ENCODE data around the gene RFX1.
"Not testable (repeated sequence)": the region's sequence is repeated elsewhere in the genome, so short reads cannot be mapped to it uniquely, and the experiment has no call there.

Gene RFX1

GRCh38 chr19:14026652-14027192 lies 20.6 kb upstream of the RFX1 start:
- DNase-seq (ENCODE audit: low spot score) = not testable (repeated sequence)

GRCh38 chr19:14023404-14024235 lies 17.5 kb upstream of the RFX1 start:
- DNase-seq (ENCODE audit: low spot score) = peak; percentile 65

- DNase-seq (ENCODE audit: low spot score) = no peak
Measured at GRCh38 chr19:14022469-14022868, 16.3 kb upstream of the RFX1 start.

GRCh38 chr19:14021474-14021873 lies 15.4 kb upstream of the RFX1 start:
- DNase-seq (ENCODE audit: low spot score) = no peak

- not testable (repeated sequence) for DNase-seq (ENCODE audit: low spot score)
Measured at GRCh38 chr19:14019739-14020138, 13.6 kb upstream of the RFX1 start.

GRCh38 chr19:14019100-14019499 lies 13.0 kb upstream of the RFX1 start:
- DNase-seq (ENCODE audit: low spot score) = no peak

GRCh38 chr19:14015524-14016035 lies 9.5 kb upstream of the RFX1 start:
- DNase-seq (ENCODE audit: low spot score) = no peak

- no peak for DNase-seq (ENCODE audit: low spot score)
Measured at GRCh38 chr19:14012378-14012915, 6.3 kb upstream of the RFX1 start.

GRCh38 chr19:14006766-14007562 lies 844 bp upstream of the RFX1 start:
- no peak for DNase-seq (ENCODE audit: low spot score)

- peak; percentile 84 for DNase-seq (ENCODE audit: low spot score)
Measured at GRCh38 chr19:14005349-14006084, 603 bp downstream of the RFX1 start.

- peak; percentile 19 for DNase-seq (ENCODE audit: low spot score)
Measured at GRCh38 chr19:14004619-14005348, 1.3 kb downstream of the RFX1 start.

- no peak for DNase-seq (ENCODE audit: low spot score)
Measured at GRCh38 chr19:14003251-14004055, 2.7 kb downstream of the RFX1 start.

GRCh38 chr19:14002571-14003250 lies 3.4 kb downstream of the RFX1 start:
- DNase-seq (ENCODE audit: low spot score) = no peak

GRCh38 chr19:14000691-14001375 lies 5.3 kb downstream of the RFX1 start:
- no peak for DNase-seq (ENCODE audit: low spot score)

GRCh38 chr19:13999085-13999484 lies 7.0 kb downstream of the RFX1 start:
- DNase-seq (ENCODE audit: low spot score) = no peak

- DNase-seq (ENCODE audit: low spot score) = no peak
Measured at GRCh38 chr19:13998426-13998825, 7.7 kb downstream of the RFX1 start.

- DNase-seq (ENCODE audit: low spot score) = no peak
Measured at GRCh38 chr19:13997631-13997962, 8.5 kb downstream of the RFX1 start.

GRCh38 chr19:13996928-13997630 lies 9.0 kb downstream of the RFX1 start:
- DNase-seq (ENCODE audit: low spot score) = no peak
